Gastrocnemius medialis (tissue), 4 donors: ENCODE measurements around the gene TGM2.

Experiments used
- POLR2A ChIP-seq, 2 donors: fragments of 450-650 bp; IDR thresholded peaks; one replicate each; pipeline ENCODE4 v1.6.1; 2017; ENCODE audit warnings: antibody characterized with exemption in 2 of 2, mild to moderate bottlenecking in 2 of 2, moderate library complexity in 2 of 2
- TF ChIP-seq, protein P1 (sequence below), 5 experiments: fragments of 450-650 bp in 3 of 5; fragments of 200-600 bp in 2 of 5; sonication (generic) in 2 of 5; IDR thresholded peaks in 4 of 5; conservative IDR thresholded peaks in 1 of 5; 1 replicate in 4 of 5; 2 replicates in 1 of 5; pipeline ENCODE4 v1.5.1; 2016 to 2019; ENCODE audit warnings: antibody characterized with exemption in 5 of 5, mild to moderate bottlenecking in 3 of 5, moderate library complexity in 3 of 5

DNA sequence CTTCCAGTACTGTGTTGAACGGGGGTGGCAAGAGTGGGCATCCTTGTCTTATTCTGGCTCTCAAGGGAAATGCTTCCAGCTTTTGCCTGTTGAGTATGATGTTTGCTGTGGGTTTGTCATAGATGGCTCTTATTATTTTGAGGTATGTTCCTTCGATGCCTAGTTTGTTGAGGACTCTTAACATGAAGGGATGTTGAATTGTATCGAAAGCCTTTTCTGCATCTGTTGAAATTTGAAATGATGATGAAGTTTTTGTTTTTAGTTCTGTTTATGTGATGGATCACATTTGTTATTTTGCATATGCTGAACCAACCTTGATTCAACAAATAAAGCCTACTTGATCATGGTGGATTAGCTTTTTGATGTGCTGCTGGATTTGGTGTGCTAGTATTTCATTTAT, 83.5 kb downstream of the TGM2 start:
- no peak for TF ChIP-seq POLR2A (IDR thresholded peaks at IDR 0.05)
- TF ChIP-seq, protein P1, sequence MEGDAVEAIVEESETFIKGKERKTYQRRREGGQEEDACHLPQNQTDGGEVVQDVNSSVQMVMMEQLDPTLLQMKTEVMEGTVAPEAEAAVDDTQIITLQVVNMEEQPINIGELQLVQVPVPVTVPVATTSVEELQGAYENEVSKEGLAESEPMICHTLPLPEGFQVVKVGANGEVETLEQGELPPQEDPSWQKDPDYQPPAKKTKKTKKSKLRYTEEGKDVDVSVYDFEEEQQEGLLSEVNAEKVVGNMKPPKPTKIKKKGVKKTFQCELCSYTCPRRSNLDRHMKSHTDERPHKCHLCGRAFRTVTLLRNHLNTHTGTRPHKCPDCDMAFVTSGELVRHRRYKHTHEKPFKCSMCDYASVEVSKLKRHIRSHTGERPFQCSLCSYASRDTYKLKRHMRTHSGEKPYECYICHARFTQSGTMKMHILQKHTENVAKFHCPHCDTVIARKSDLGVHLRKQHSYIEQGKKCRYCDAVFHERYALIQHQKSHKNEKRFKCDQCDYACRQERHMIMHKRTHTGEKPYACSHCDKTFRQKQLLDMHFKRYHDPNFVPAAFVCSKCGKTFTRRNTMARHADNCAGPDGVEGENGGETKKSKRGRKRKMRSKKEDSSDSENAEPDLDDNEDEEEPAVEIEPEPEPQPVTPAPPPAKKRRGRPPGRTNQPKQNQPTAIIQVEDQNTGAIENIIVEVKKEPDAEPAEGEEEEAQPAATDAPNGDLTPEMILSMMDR (IDR thresholded peaks at IDR 0.05 in 4 of 5, conservative IDR thresholded peaks at IDR 0.05 in 1 of 5), result no peak
